GM12878 (cell line): ENCODE data around the gene TRANK1. TPM values are rescaled to one million over a fixed set of nuclear protein-coding genes. Genes with fewer than 3 reads are reported as not detected.

Experiments used
- ATAC-seq: fragments of 200-7000 bp; cut with Tn5 transposase; 3 replicates; pipeline ENCODE4 v1.9.1; 2020; ENCODE audit warnings: mild to moderate bottlenecking, moderate library complexity
- BruUV-seq: library from RNA; stranded (reverse); fragments of 400-500 nt; replicated peaks from 2 replicates; lab custom pipeline; 2021; lab: Mats Ljungman, UMichigan
- CTCF ChIA-PET: fragments of 300-600 bp; sonication (Branson Sonifier 250); formaldehyde crosslinking; extraction: SDS; loops from one replicate; lab custom pipeline; 2021; ENCODE audit warnings: inconsistent platforms; lab: Yijun Ruan, JAX
- POLR2A ChIA-PET: fragments of 350-600 bp; formaldehyde crosslinking; extraction: SDS; loops from one replicate; lab custom pipeline; 2021; ENCODE audit warnings: inconsistent platforms; lab: Charles Lee
- RAD21 ChIA-PET: fragments of 300-600 bp; sonication (Branson Sonifier 250); formaldehyde crosslinking; loops from one replicate; lab custom pipeline; 2023; ENCODE audit warnings: antibody characterized with exemption; ENCODE audit not compliant: unreplicated experiment; lab: Charles Lee
- SMC1A ChIA-PET: fragments of 300-600 bp; sonication (Branson Sonifier 250); formaldehyde crosslinking; loops from one replicate; lab custom pipeline; 2023; ENCODE audit not compliant: unreplicated experiment, uncharacterized antibody; lab: Charles Lee
- DNase-seq: peaks from one replicate; pipeline ENCODE4 v3.0.0-alpha.2; 2011; ENCODE audit warnings: low read depth, low spot score
- FAIRE-seq: peaks from 3 replicates; lab custom pipeline; 2011; peaks lifted over from hg19 to GRCh38; lab: Jason Lieb, UNC
- H2AFZ ChIP-seq: 2 replicates; pipeline ENCODE4 v1.6.0; 2011; ENCODE audit warnings: low read depth, low read length, control low read depth; ENCODE audit not compliant: control insufficient read depth
- H3K27ac ChIP-seq: 2 replicates; pipeline ENCODE4 v1.5.1; 2011; ENCODE audit warnings: control low read depth; ENCODE audit not compliant: control insufficient read depth, insufficient read depth
- H3K27me3 ChIP-seq, 2 experiments: replicated peaks in 1 of 2; 2 replicates each; pipeline versions ENCODE4 v1.6.0 to v1.6.1; 2011; ENCODE audit warnings: low read length in 1 of 2; ENCODE audit not compliant: control insufficient read depth in 2 of 2, insufficient read depth in 2 of 2
- H3K36me3 ChIP-seq, 2 experiments: 2 replicates each; pipeline ENCODE4 v1.5.1; 2011; ENCODE audit warnings: low read length in 1 of 2; ENCODE audit not compliant: control insufficient read depth in 2 of 2, insufficient read depth in 2 of 2
- H3K4me1 ChIP-seq: 2 replicates; pipeline ENCODE4 v1.6.1; 2011; ENCODE audit warnings: mild to moderate bottlenecking, low read length, moderate library complexity, mixed read lengths; ENCODE audit not compliant: control insufficient read depth, insufficient read depth
- H3K4me2 ChIP-seq: 2 replicates; pipeline ENCODE4 v1.6.0; 2011; ENCODE audit warnings: control low read depth; ENCODE audit not compliant: control insufficient read depth, insufficient read depth
- H3K4me3 ChIP-seq: fragments of 200-600 bp; sonication (generic); 2 replicates; pipeline ENCODE4 v1.5.1; 2016
- H3K79me2 ChIP-seq: 2 replicates; pipeline ENCODE4 v1.6.0; 2011; ENCODE audit warnings: low read length; ENCODE audit not compliant: control insufficient read depth, insufficient read depth
- H3K9ac ChIP-seq: 2 replicates; pipeline ENCODE4 v1.8.0; 2011; ENCODE audit warnings: low read length, control low read depth, mixed read lengths; ENCODE audit not compliant: control insufficient read depth, insufficient read depth
- H3K9me3 ChIP-seq: replicated peaks from 3 replicates; pipeline ENCODE4 v1.5.1; 2011; ENCODE audit warnings: mild to moderate bottlenecking, low read length; ENCODE audit not compliant: control insufficient read depth, insufficient read depth
- H4K20me1 ChIP-seq: 2 replicates; pipeline ENCODE4 v1.6.0; 2011; ENCODE audit not compliant: control insufficient read depth, insufficient read depth
- BACH1 ChIP-seq: fragments of 450-650 bp; IDR thresholded peaks from 2 replicates; pipeline ENCODE4 v1.6.1; 2017; ENCODE audit warnings: mild to moderate bottlenecking, borderline replicate concordance
- MTA2 ChIP-seq: fragments of 450-650 bp; IDR thresholded peaks from 2 replicates; pipeline ENCODE4 v1.6.1; 2016; ENCODE audit warnings: low read depth, mild to moderate bottlenecking, moderate library complexity
- ZNF384 ChIP-seq: IDR thresholded peaks from 2 replicates; pipeline ENCODE4 v1.6.1; 2012; ENCODE audit warnings: low read depth, mild to moderate bottlenecking, low read length, improper control_type of control experiment, borderline replicate concordance
- WGBS: methylation state at CpG from one replicate; pipeline ENCODE4 v1.1.6; 2016; ENCODE audit warnings: low lambda C conversion rate; ENCODE audit not compliant: insufficient replicate concordance, insufficient coverage; ENCODE audit errors: missing lambda C conversion rate; 5-methylcytosine and 5-hydroxymethylcytosine counted together
- in situ Hi-C: fragments of 300-500 bp; cut with MboI; formaldehyde crosslinking; loops from 9 replicates; pipeline ENCODE4 v1.14.3; 2018; ENCODE audit warnings: mixed read lengths
- intact Hi-C: fragments of 100-400 bp; cut with micrococcal nuclease; formaldehyde crosslinking; loops from one replicate; pipeline ENCODE4 v1.14.2; 2022; ENCODE audit not compliant: unreplicated experiment
- polyA plus RNA-seq, 11 experiments: library from polyadenylated mRNA; depleted of rRNA in 4 of 11; unstranded in 6 of 11; stranded (reverse) in 5 of 11; fragments of >200 nt; fragmentation: Nextera tagmentation in 4 of 11; fragmentation: Illumina TruSeq in 1 of 11; extraction: Ambion mirVana in 4 of 11; extraction: Trizol in 1 of 11; gene quantifications; 1 replicate in 1 of 11; 2 replicates in 10 of 11; pipeline versions ENCODE4 v1.2.1 to v1.2.3, GENCODE V29; 2011 to 2016; ENCODE audit warnings: inconsistent platforms in 2 of 11, missing spikeins in 2 of 11, low read depth in 1 of 11
- total RNA-seq, 4 experiments: library from RNA; depleted of rRNA in 3 of 4; stranded (reverse); fragments of >200 nt in 3 of 4; fragmentation: Illumina TruSeq in 1 of 4; extraction: Trizol in 1 of 4; gene quantifications; 2 replicates each; pipeline versions ENCODE4 v1.2.1 to v1.2.3, GENCODE V29; 2013 to 2021

The TRANK1 gene
- total and polyA plus RNA-seq, 10 of the 15 experiments (the other 5 are each of a cell fraction or from before 2014, with no cell fraction given), result 0.46 to 8.8 (median 1.1) TPM

DNA sequence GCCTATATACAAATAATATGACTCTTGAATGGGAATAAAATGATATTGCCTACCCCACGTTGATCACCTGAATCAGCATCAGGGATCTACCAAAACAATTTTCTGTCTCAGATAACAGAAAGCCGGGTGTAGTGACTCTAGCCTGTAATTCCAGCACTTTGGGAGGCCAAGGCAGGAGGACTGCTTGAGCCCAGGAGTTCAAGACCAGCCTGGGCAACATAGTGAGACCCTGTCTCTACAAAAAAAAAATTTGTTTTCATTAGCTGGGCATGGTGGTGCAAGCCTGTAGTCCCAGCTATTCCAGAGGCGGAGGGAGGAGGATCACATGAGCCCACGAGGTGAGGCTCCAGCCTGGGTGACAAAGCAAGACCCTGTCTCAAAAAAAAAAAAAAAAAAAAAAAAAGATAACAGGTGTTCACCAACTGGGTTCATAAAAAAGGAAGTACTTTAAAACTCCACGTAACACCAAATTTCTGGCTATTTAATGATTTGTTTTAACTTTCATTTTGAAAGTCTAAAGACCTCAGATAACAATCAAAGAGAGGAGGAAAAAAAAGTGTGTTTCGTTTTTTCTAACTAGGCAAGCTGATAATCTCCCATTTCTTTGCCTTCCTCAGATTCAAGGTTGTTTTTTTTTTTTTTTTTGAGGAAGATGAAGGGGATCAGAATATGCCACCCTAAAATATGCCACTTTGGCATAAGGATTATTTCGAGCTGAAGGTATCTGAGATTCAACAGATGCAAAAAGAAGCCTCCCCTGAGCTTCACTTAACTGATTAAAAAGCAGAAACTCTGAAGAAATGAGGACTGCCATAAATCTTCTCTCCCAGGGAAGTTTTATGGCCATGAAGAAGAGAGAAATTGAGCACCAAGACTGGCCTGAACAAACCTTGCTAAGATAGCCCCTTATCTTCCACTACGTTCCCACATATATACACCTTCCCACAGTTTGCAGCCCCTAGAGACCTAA lies 44.1 kb downstream of the TRANK1 start:
- no peak for TF ChIP-seq BACH1
- TF ChIP-seq MTA2, result peak; percentile 49; the same call in 1 of the 2 replicates
- peak; percentile 90 for TF ChIP-seq ZNF384
- in situ Hi-C loops, result no loop called here
- Histone ChIP-seq H3K4me1 (peaks cover 4% of the 10 kb centered on the region; the same call in 1 of the 2 replicates), H3K79me2 (no peaks in the 10 kb centered on the region; the same call in 1 of the 2 replicates), H3K36me3 (no peaks in the 10 kb centered on the region), H3K4me3 (no peak overlapping the region), H3K9me3 (no peaks in the 10 kb centered on the region; the same call in 2 of the 3 replicates), H3K27ac (no peak overlapping the region), H3K4me2 (no peak overlapping the region), H3K27me3 (peaks cover 0 to 1% of the 10 kb centered on the region in 2 experiments; a peak in 1 of 4 replicates), H2AFZ (no peak overlapping the region), H4K20me1 (no peaks in the 10 kb centered on the region), H3K9ac (no peak overlapping the region)
- 74% methylated on average over 8 of the region's 8 CpGs for WGBS
- BruUV-seq, result no TSS peak
- CTCF ChIA-PET, result interaction anchor here (0.7 to 2.5 kb wide), 5 partner anchors 9 to 341 kb away, joined by 3 to 17 read pairs (median 3); no protein-coding TSS in a partner anchor
- intact Hi-C loops, result no loop called here
- ATAC-seq (no peak), FAIRE-seq (no peak), DNase-seq (no peak)
- RAD21 ChIA-PET, result interaction anchor here (0.7 to 1.4 kb wide), 2 partner anchors 9 to 88 kb away, joined by 4 read pairs; no protein-coding TSS in a partner anchor
- POLR2A ChIA-PET, result interaction anchor here (0.6 to 1.8 kb wide), 4 partner anchors 8 to 27 kb away, joined by 3 to 5 read pairs (median 3); no protein-coding TSS in a partner anchor
- SMC1A ChIA-PET, result interaction anchor here (0.6 to 2.5 kb wide), 6 partner anchors 8 to 208 kb away, joined by 4 to 19 read pairs (median 8); no protein-coding TSS in a partner anchor
